ENCODE measurements around the gene MST1R.
A peak's percentile ranks its signal among the peaks of the same experiment; 100 is the strongest.

MST1R gene

DNA sequence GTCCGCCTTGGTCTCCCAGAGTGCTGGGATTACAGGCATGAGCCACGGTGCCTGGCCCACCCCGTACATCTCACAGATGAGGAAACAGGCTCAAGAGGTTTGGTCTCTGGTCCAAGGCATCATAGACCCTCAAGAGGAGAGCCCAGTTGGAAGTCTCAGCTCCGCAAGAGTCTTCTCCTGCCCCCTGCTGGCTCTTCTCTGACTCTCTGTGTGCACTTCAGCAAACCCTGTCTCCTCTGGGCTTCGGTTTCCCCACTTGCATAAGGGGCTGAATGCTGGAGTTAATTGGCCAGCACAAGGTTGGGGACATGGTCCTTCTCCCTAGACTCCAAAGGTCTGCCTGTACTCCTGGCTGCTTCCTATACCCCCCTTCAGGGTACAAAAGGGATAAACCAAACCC lies 3.9 kb downstream of the MST1R start:
- Histone ChIP-seq H3K4me3 (ENCODE audit: low read depth in 1 of 2, low read length in 2 of 2) (no peak overlapping the region), H3K4me2 (ENCODE audit: insufficient read depth, low read length) (no peak overlapping the region), H3K9ac (ENCODE audit: low read depth, low read length) (no peak overlapping the region), H3K79me2 (ENCODE audit: insufficient read depth, low read length) (no peaks in the 10 kb centered on the region), H2AFZ (ENCODE audit: low read depth, low read length) (no peak overlapping the region), H3K36me3 (ENCODE audit: insufficient read depth, low read length) (no peaks in the 10 kb centered on the region), H4K20me1 (ENCODE audit: insufficient read depth, low read length) (no peaks in the 10 kb centered on the region), H3K27ac (ENCODE audit: low read length) (no peak overlapping the region), H3K4me1 (ENCODE audit: insufficient read depth, low read length) (peaks cover 12% of the 10 kb centered on the region), H3K9me3 (ENCODE audit: insufficient read depth, low read length, severe bottlenecking) (no peaks in the 10 kb centered on the region), H3K27me3 (ENCODE audit: insufficient read depth, low read length, poor library complexity) (no peaks in the 10 kb centered on the region)
- DNase-seq (peak; percentile 28), ATAC-seq (ENCODE audit: insufficient read depth, low read depth) (no peak)
- TF ChIP-seq, protein P1, sequence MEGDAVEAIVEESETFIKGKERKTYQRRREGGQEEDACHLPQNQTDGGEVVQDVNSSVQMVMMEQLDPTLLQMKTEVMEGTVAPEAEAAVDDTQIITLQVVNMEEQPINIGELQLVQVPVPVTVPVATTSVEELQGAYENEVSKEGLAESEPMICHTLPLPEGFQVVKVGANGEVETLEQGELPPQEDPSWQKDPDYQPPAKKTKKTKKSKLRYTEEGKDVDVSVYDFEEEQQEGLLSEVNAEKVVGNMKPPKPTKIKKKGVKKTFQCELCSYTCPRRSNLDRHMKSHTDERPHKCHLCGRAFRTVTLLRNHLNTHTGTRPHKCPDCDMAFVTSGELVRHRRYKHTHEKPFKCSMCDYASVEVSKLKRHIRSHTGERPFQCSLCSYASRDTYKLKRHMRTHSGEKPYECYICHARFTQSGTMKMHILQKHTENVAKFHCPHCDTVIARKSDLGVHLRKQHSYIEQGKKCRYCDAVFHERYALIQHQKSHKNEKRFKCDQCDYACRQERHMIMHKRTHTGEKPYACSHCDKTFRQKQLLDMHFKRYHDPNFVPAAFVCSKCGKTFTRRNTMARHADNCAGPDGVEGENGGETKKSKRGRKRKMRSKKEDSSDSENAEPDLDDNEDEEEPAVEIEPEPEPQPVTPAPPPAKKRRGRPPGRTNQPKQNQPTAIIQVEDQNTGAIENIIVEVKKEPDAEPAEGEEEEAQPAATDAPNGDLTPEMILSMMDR (IDR thresholded peaks at IDR 0.05; ENCODE audit: borderline replicate concordance, extremely low read depth, low read length, poor library complexity, severe bottlenecking) = peak; percentile 53
- TF ChIP-seq EZH2 (IDR thresholded peaks at IDR 0.05; ENCODE audit: borderline replicate concordance, low read depth, low read length, severe bottlenecking) = no peak

DNA sequence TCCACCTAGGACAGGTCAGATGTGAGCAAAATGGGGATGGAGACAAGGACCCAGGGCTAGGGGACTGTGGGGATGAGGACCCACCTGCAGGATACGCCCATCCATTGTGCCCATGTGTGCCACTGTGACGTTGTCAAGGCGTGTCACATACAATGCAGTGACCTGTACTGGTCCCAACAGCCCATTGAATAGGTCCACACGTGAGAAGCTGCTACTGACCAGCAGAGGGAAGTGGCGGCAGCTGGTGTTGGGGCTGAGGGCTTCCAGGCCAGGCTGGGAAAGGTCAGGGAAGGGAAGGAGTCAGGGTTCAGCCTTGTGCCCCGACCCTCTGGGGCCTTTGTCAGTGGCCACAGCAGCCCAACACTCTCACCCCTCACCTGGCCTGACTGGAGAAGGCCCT lies 4.7 kb downstream of the MST1R start:
- H4K20me1 ChIP-seq (ENCODE audit: insufficient read depth, low read length) = no peaks in the 10 kb centered on the region
- no peaks in the 10 kb centered on the region for H3K79me2 ChIP-seq (ENCODE audit: insufficient read depth, low read length)
- ATAC-seq (ENCODE audit: insufficient read depth, low read depth) (no peak), DNase-seq (no peak)
- no peaks in the 10 kb centered on the region for H3K9me3 ChIP-seq (ENCODE audit: insufficient read depth, low read length, severe bottlenecking)
- H3K4me2 ChIP-seq (ENCODE audit: insufficient read depth, low read length) = no peak overlapping the region
- no peaks in the 10 kb centered on the region for H3K27me3 ChIP-seq (ENCODE audit: insufficient read depth, low read length, poor library complexity)
- H3K4me3 ChIP-seq (ENCODE audit: low read depth in 1 of 2, low read length in 2 of 2) = no peak overlapping the region
- no peak overlapping the region for H2AFZ ChIP-seq (ENCODE audit: low read depth, low read length)
- H3K36me3 ChIP-seq (ENCODE audit: insufficient read depth, low read length) = no peaks in the 10 kb centered on the region
- no peak overlapping the region for H3K9ac ChIP-seq (ENCODE audit: low read depth, low read length)
- TF ChIP-seq, protein P1 (IDR thresholded peaks at IDR 0.05; ENCODE audit: borderline replicate concordance, extremely low read depth, low read length, poor library complexity, severe bottlenecking) = no peak
- TF ChIP-seq EZH2 (IDR thresholded peaks at IDR 0.05; ENCODE audit: borderline replicate concordance, low read depth, low read length, severe bottlenecking) = no peak
- peaks cover 12% of the 10 kb centered on the region for H3K4me1 ChIP-seq (ENCODE audit: insufficient read depth, low read length)
- H3K27ac ChIP-seq (ENCODE audit: low read length) = no peak overlapping the region

DNA sequence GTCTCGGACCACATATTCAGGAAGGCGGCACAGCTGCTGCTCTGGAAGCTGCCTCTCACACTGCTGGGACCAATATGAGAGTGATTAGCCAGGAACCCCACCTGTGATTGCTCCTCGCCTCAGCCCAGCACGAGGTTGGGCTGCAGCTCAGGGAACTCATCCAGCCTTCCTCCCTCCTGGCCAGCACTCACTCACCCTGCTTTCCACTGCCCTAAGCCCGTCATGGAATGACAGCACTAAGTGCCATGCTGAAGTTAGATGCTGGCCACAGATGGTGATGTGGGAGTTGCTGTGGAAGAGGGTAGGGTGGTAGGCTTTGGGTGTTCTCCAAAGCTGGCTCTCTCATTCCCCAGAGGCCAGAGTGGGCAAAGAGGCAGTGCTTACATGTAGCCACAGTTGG lies 7.3 kb downstream of the MST1R start:
- H3K9ac ChIP-seq (ENCODE audit: low read depth, low read length) = no peak overlapping the region
- no peaks in the 10 kb centered on the region for H3K9me3 ChIP-seq (ENCODE audit: insufficient read depth, low read length, severe bottlenecking)
- ATAC-seq (ENCODE audit: insufficient read depth, low read depth) (no peak), DNase-seq (no peak)
- H3K79me2 ChIP-seq (ENCODE audit: insufficient read depth, low read length) = no peaks in the 10 kb centered on the region
- no peak overlapping the region for H3K4me3 ChIP-seq (ENCODE audit: low read depth in 1 of 2, low read length in 2 of 2)
- no peaks in the 10 kb centered on the region for H3K36me3 ChIP-seq (ENCODE audit: insufficient read depth, low read length)
- no peaks in the 10 kb centered on the region for H4K20me1 ChIP-seq (ENCODE audit: insufficient read depth, low read length)
- H2AFZ ChIP-seq (ENCODE audit: low read depth, low read length) = no peak overlapping the region
- H3K27me3 ChIP-seq (ENCODE audit: insufficient read depth, low read length, poor library complexity) = no peaks in the 10 kb centered on the region
- H3K27ac ChIP-seq (ENCODE audit: low read length) = no peak overlapping the region
- peaks cover 5% of the 10 kb centered on the region for H3K4me1 ChIP-seq (ENCODE audit: insufficient read depth, low read length)
- no peak for TF ChIP-seq EZH2 (IDR thresholded peaks at IDR 0.05; ENCODE audit: borderline replicate concordance, low read depth, low read length, severe bottlenecking)
- TF ChIP-seq, protein P1 (IDR thresholded peaks at IDR 0.05; ENCODE audit: borderline replicate concordance, extremely low read depth, low read length, poor library complexity, severe bottlenecking) = no peak
- no peak overlapping the region for H3K4me2 ChIP-seq (ENCODE audit: insufficient read depth, low read length)

DNA sequence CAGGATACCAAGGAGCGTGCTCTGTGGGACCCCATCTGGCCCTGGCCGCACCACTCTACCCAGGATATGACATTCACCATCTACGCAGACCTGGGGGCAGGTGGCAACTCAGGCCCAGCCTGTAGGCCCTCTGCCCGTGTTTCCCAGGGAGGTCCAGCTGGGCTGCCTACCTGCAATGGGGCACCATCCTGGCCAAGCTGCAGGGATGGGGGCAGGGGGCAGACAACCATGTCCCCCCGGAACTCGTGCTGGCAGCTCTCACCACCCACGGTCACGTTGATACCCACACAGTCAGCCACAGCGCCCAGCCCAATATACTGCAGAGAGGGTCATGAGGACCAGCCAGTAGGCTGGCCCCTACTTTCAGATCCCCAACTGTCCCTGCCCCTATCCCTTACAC lies 7.9 kb downstream of the MST1R start:
- no peaks in the 10 kb centered on the region for H3K79me2 ChIP-seq (ENCODE audit: insufficient read depth, low read length)
- no peak overlapping the region for H3K4me2 ChIP-seq (ENCODE audit: insufficient read depth, low read length)
- no peak for DNase-seq
- no peaks in the 10 kb centered on the region for H3K9me3 ChIP-seq (ENCODE audit: insufficient read depth, low read length, severe bottlenecking)
- no peak for TF ChIP-seq EZH2 (IDR thresholded peaks at IDR 0.05; ENCODE audit: borderline replicate concordance, low read depth, low read length, severe bottlenecking)
- TF ChIP-seq, protein P1 (IDR thresholded peaks at IDR 0.05; ENCODE audit: borderline replicate concordance, extremely low read depth, low read length, poor library complexity, severe bottlenecking) = no peak
- H4K20me1 ChIP-seq (ENCODE audit: insufficient read depth, low read length) = no peaks in the 10 kb centered on the region
- H3K27ac ChIP-seq (ENCODE audit: low read length) = no peak overlapping the region
- no peak overlapping the region for H2AFZ ChIP-seq (ENCODE audit: low read depth, low read length)
- H3K27me3 ChIP-seq (ENCODE audit: insufficient read depth, low read length, poor library complexity) = no peaks in the 10 kb centered on the region
- ATAC-seq (ENCODE audit: insufficient read depth, low read depth) = no peak
- no peak overlapping the region for H3K9ac ChIP-seq (ENCODE audit: low read depth, low read length)
- no peak overlapping the region for H3K4me3 ChIP-seq (ENCODE audit: low read depth in 1 of 2, low read length in 2 of 2)
- no peaks in the 10 kb centered on the region for H3K36me3 ChIP-seq (ENCODE audit: insufficient read depth, low read length)
- no peaks in the 10 kb centered on the region; the same call in 1 of the 2 replicates for H3K4me1 ChIP-seq (ENCODE audit: insufficient read depth, low read length)
